GM12891 (cell line): ENCODE data around the gene FMNL3.
"Not testable (repeated sequence)": the region's sequence is repeated elsewhere in the genome, so short reads cannot be mapped to it uniquely, and the experiment has no call there.

Source experiments
- DNase-seq: peaks from one replicate; pipeline ENCODE4 v3.0.0; 2011; ENCODE audit warnings: low spot score; ENCODE audit not compliant: insufficient read length
- FAIRE-seq: peaks from 2 replicates; lab custom pipeline; 2011; peaks lifted over from hg19 to GRCh38; lab: Jason Lieb, UNC
- PAX5 ChIP-seq: IDR thresholded peaks from 2 replicates; pipeline ENCODE4 v1.6.1; 2011; ENCODE audit warnings: low read length, moderate library complexity, mild to moderate bottlenecking; ENCODE audit not compliant: insufficient read depth, severe bottlenecking
- POLR2A ChIP-seq: IDR thresholded peaks from 2 replicates; pipeline ENCODE4 v1.6.1; 2011; ENCODE audit warnings: low read depth, low read length, control low read depth
- POLR2AphosphoS5 ChIP-seq: IDR thresholded peaks from 2 replicates; pipeline ENCODE4 v1.6.1; 2011; ENCODE audit warnings: low read depth, low read length, control low read depth
- POU2F2 ChIP-seq: IDR thresholded peaks from 2 replicates; pipeline ENCODE4 v1.6.1; 2011; ENCODE audit warnings: low read depth, mild to moderate bottlenecking, control low read depth, low read length, moderate library complexity
- SPI1 ChIP-seq: IDR thresholded peaks from 2 replicates; pipeline ENCODE4 v1.6.1; 2011; ENCODE audit warnings: low read depth, low read length, control low read depth
- TAF1 ChIP-seq: IDR thresholded peaks from 2 replicates; pipeline ENCODE4 v1.6.1; 2011; ENCODE audit warnings: low read depth, low read length, control low read depth

FMNL3 gene

DNA sequence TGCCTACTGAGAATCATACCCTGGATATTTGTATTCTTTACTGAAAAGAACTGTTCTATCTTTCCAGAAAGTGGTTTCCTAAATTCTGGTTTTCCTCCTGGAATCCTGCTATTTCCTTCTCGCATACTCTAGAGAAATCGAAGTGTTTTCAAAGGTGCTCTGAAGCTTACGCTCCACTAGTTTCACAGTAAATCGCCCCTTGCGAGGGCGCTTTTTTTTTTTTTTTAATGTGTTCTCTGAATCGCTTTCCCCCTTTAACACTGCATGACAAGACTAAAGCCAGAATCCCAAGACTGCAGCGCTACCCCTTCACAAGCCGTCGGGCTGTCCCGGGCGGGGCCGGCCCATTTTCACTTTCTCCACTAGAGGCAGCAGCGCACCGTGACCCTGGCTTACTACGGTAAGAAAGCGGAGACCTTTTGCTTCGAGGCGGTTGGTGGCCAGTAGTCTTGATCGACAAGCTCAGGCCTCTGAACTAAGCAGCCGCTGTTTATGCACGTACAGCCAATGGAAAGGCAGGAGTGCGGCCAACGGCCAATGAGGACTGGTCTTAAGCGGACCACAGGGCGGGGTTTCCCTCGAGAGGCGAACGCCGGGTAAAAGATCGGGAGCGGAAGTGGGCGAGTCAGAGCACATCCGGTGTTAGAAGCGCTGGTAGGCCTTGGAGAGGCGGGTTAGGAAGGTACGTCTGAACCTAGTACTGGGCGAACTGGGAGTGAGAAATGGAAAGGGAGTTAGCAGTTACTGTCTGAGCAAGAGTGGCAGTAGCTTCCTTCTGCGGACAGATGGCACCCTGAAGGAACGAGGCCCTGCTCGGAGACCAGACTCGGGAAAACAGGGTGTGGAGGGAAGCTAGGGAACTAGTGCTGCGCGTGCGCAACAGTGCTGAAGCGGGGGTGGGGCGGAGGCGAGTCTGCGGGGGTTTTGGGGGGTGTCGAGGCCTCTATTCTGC, 34.0 kb upstream of the FMNL3 start, which contains the start of gene TMBIM6:
TMBIM6 (plus strand) TSS at position 628 of the 952 bp plus-strand sequence. CDS start 10,937 bp downstream, outside the sequence.
- FAIRE-seq (peak; percentile 99), DNase-seq (peak; percentile 79)
- TF ChIP-seq PAX5 (peak; percentile 78), POU2F2 (peak; percentile 89), POLR2AphosphoS5 (peak; percentile 99), POLR2A (peak; percentile 100), SPI1 (peak; percentile 74), TAF1 (peak; percentile 100)

DNA sequence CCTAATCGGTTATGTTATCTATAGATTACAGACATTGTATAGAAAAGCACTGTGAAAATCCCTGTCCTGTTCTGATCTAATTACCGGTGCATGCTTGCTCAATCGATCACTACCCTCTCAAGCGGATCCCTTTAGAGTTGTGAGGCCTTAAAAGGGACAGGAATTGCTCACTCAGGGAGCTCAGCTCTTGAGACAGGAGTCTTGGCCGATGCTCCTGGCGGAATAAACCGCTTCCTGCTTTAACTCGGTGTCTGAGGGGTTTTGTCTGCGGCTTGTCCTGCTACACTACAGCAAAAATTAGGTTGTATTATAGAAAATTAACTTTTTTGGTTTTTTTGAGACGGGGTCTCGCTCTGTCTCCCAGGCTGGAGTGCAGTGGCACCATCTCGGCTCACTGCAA, 33.1 kb upstream of the FMNL3 start:
- FAIRE-seq, DNase-seq: not testable (repeated sequence)

DNA sequence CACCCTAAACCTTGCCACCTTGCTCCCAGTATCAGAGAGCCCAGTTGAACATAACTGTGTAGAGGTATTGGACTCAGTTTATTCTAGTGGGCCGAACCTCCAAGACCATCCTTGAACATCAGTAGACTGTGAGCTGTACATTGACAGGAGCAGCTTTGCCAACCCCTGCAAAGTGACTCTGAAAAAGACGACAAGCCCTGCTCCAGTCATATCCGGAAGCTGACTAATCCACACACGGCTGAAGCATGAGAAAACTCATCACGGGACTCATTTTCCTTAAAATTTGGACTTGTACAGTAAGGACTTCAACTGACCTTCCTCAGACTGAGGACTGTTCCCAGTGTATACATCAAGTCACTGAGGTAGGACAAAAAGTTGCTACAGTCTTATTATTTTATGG, 31.5 kb upstream of the FMNL3 start:
- not testable (repeated sequence) for DNase-seq, FAIRE-seq

DNA sequence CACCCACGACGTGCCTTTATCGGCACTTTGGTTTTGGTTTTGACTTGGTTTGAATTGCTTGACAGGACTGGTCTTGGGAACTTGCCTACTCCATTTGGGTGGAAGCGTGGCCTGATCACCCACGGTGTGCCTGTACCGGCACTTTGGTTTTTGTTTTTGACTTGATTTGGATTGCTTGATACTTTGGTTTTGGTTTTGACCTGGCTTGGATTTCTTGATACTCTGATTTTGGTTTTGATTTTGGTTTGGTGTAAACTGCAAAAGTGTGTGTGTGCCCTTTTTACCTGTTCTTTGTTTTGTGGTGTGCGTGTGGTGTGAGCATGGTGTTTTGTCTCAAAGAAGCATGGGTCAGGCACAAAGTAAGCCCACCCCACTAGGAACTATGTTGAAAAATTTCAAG, 27.7 kb upstream of the FMNL3 start:
- not testable (repeated sequence) for FAIRE-seq, DNase-seq

DNA sequence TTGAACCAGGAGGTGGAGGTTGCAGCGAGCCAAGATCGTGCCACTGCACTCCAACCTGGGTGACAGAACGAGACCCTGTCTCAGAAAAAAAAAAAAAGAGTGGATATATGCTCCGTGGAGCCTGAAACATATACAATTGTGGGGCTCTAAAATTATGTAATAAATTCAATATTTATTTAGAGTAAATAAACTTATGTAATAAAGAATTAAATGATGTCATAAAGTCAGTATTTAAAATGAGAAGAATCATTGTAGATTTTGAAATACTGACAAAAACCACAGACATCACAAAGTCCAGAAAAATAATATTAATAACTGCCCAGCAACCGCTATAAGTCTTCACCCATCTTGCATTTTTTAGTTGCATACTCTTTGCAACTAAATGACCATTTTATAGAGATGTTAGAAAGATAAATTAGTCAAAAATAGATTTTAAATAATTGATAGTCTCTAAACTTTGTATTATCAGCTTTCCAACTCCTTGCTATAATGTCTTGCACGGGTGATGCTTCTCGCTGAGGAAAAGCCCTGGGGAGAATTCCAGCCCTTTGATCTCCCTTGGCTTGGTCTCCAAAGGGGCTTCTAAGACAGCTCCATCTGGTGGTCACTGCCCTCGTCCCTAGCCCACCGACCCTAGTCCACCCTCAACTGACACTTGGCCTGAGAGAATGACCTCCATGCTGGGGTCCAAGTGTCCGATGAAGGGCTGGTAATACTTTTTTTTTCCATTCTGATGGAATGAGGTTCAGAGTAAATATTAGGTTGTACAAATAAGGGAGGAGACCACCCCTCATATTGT, 26.2 kb upstream of the FMNL3 start:
- no peak for TF ChIP-seq POLR2A
- no peak for TF ChIP-seq TAF1
- TF ChIP-seq SPI1, result no peak
- no peak for TF ChIP-seq POLR2AphosphoS5
- TF ChIP-seq POU2F2, result no peak
- no peak for TF ChIP-seq PAX5
- DNase-seq (no peak), FAIRE-seq (no peak)

DNA sequence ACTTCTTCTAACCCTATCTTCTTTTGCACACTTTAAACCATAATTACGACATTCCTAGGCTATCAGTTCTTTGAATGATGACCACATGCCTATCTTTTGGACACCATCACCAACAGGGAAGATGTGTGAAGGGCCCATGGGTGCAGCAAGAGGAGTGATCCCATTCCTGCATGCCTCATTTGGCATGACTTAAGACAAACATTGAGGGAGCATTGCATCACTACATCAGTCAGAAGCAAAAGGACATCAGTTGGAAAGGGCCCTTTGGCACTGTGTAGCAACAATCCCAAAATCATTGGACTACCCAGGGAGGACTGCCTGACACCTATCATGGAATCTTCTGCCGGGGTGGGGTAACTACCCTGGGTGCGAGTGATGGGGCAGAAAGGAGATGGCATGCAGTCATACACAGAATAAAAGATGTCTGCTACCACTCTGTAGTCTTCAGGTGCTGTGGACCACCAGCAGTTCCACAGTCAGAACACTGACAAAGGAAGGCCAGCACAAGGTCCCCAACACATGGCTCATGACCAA, 23.4 kb upstream of the FMNL3 start:
- FAIRE-seq, result no peak
- no peak for TF ChIP-seq SPI1
- no peak for TF ChIP-seq POLR2A
- no peak for TF ChIP-seq TAF1
- TF ChIP-seq PAX5, result no peak
- TF ChIP-seq POLR2AphosphoS5, result no peak
- TF ChIP-seq POU2F2, result no peak
- no peak for DNase-seq

DNA sequence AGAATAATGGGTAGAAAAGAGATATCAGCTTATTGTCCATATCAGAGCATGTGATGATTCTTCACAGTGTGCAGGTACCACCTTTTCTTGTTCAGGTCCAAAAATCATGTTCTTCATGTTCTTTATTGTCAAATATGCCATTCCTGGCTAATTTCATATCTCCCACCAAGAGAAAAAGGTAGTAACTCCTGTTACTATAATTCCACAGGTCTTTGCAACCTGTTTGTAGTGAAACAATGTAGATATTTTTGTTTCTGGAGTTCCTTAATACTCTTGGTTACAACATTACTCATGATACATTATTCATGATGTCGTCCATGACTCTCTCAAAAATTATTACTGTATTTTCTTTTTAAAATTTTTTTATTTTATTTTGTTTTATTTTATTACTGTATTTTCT, 22.8 kb upstream of the FMNL3 start:
- no peak for DNase-seq
- no peak for FAIRE-seq
- no peak for TF ChIP-seq SPI1

DNA sequence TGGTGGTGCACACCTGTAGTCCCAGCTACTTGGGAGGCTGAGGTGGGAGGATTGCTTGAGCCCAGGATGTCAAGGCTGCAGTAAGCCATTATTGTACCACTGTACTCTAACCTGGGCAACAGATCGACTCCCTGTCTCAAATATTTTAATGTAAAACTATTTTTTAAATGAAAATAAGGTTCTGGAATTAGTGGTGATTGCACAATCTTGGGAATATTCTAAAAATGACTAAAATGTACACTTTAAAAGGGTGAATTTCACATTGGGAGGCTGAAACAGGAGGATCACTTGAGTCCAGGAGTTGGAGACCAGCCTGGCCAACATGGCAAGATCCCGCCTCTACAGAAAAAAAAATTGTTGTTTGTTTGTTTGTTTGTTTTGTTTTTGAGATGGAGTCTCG, 21.2 kb upstream of the FMNL3 start:
- no peak for TF ChIP-seq TAF1
- no peak for TF ChIP-seq POLR2A
- TF ChIP-seq POLR2AphosphoS5, result no peak
- TF ChIP-seq POU2F2, result no peak
- TF ChIP-seq SPI1, result no peak
- no peak for TF ChIP-seq PAX5
- no peak for DNase-seq
- no peak for FAIRE-seq

DNA sequence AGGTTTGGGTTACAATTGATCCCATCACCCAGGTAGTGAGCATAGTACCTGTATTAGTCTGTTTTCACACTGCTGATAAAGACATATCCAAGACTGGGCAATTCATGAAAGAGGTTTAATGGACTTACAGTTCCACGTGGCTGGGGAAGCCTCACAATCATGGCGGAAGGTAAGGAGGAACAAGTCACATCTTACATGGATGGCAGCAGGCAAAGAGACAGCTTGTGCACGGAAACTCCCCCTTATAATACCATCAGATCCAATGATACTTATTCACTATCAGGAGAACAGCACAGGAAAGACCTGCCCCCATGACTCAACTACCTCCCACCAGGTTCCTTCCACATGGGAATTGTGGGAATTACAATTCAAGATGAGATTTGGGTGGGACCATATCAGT, 14.2 kb upstream of the FMNL3 start:
- DNase-seq, FAIRE-seq: not testable (repeated sequence)

DNA sequence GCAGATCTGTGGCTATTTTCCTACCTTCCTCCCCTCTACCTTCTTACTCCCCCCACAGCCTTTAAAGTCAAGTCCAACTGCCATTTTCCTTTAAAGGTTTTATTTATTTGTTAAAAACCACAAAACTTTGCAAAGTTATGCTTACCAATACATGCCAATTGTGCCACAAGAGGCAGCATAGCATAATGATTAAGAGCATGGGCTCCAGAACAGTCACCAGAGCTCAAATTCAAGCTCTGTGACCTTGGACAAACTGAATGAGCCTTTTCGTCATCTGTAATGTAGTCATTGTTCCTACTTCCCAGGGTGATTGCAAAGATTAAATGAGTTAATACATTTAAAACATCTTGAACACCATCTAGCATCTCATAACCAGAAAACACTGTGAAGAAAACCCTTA, 13.0 kb upstream of the FMNL3 start:
- FAIRE-seq (no peak), DNase-seq (no peak)
- no peak for TF ChIP-seq SPI1
- TF ChIP-seq PAX5, result no peak
- no peak for TF ChIP-seq POLR2A
- no peak for TF ChIP-seq POLR2AphosphoS5
- no peak for TF ChIP-seq POU2F2
- TF ChIP-seq TAF1, result no peak

DNA sequence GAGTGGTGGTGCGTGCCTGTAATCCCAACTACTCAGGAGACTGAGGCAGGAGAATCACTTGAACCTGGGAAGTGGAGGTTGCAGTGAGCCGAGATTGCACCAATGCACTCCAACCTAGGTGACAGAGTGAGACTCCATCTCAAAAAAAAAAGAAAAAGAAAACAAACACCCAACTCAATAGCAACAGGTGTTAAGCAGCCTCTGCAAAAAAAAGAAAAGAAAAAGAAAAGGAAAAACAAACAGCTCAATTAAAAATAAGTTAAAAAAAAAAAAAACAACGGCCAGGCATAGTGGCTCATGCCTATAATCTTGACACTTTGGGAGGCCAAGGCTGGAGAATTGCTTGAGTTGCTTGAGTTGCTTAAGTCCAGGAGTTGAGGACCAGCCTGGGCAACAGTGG, 10.6 kb upstream of the FMNL3 start:
- FAIRE-seq, DNase-seq: not testable (repeated sequence)
